Measurements from ENCODE around the gene SEPTIN1.

The SEPTIN1 gene

GRCh38 chr16:30382111-30382881 lies at the start of gene SEPTIN1:
TSS of gene SEPTIN1 (minus strand) at chr16:30382561. CDS start at chr16:30382542, 19 bp downstream.
- no peak for DNase-seq

GRCh38 chr16:30430428-30430970 lies 48.1 kb upstream of the SEPTIN1 start:
- peak in 12 of 51 donors; percentile 24 to 43 (median 39) for DNase-seq

- DNase-seq: peak; percentile 34 to 100 (median 86)
These were observed 47.5 kb upstream of the SEPTIN1 start, which contains the start of gene DCTPP1 for GRCh38 chr16:30429678-30430427. TSS of gene DCTPP1 (minus strand) at chr16:30430030. CDS start at chr16:30429980, 50 bp downstream.

GRCh38 chr16:30429418-30429677 lies 47.0 kb upstream of the SEPTIN1 start:
- DNase-seq: no peak

GRCh38 chr16:30428055-30428454 lies 45.7 kb upstream of the SEPTIN1 start:
- no peak for DNase-seq

GRCh38 chr16:30421010-30421409 lies 38.6 kb upstream of the SEPTIN1 start:
- DNase-seq: no peak

GRCh38 chr16:30418350-30419181 lies 36.2 kb upstream of the SEPTIN1 start:
- DNase-seq: peak in 2 of 51 donors; percentile 7 to 35

GRCh38 chr16:30417529-30418349 lies 35.4 kb upstream of the SEPTIN1 start:
- peak in 45 of 51 donors; percentile 10 to 82 (median 53) for DNase-seq

- DNase-seq: peak in 2 of 51 donors; percentile 9 to 57
These were observed 34.5 kb upstream of the SEPTIN1 start for GRCh38 chr16:30416624-30417528.

- no peak for DNase-seq
These were observed 33.8 kb upstream of the SEPTIN1 start for GRCh38 chr16:30416047-30416603.

- DNase-seq: no peak
These were observed 31.8 kb upstream of the SEPTIN1 start for GRCh38 chr16:30414159-30414558.

GRCh38 chr16:30413112-30413806 lies 30.9 kb upstream of the SEPTIN1 start:
- no peak for DNase-seq

GRCh38 chr16:30409125-30410060 lies 27.0 kb upstream of the SEPTIN1 start:
- DNase-seq: peak; percentile 36 to 94 (median 77)

- DNase-seq: peak in 9 of 51 donors; percentile 16 to 67 (median 49)
These were observed 25.6 kb upstream of the SEPTIN1 start for GRCh38 chr16:30407804-30408534.

GRCh38 chr16:30407102-30407803 lies 24.9 kb upstream of the SEPTIN1 start, which contains the start of gene ZNF771:
TSS of gene ZNF771 (plus strand) at chr16:30407606. CDS start at chr16:30408054, 448 bp downstream.
- peak; percentile 68 to 96 (median 88) for DNase-seq

- no peak for DNase-seq
These were observed 24.4 kb upstream of the SEPTIN1 start for GRCh38 chr16:30406795-30407101.

Measured in hypothalamus (tissue), 51 donors.